ENCODE data around the gene NLRP9.

Gene NLRP9

GRCh38 chr19:55695511-55696290 lies 42.5 kb downstream of the NLRP9 start:
- Histone ChIP-seq H3K4me2 (no peak overlapping the region), H3K36me3 (peaks cover 93% of the 10 kb centered on the region), H3K27ac (no peak overlapping the region), H4K20me1 (peaks cover 27% of the 10 kb centered on the region), H3K4me1 (no peaks in the 10 kb centered on the region), H3K9ac (no peak overlapping the region), H3K9me3 (no peaks in the 10 kb centered on the region), H3K27me3 (no peaks in the 10 kb centered on the region), H3K4me3 (no peak overlapping the region)
- no peak for TF ChIP-seq Cebpa-rat (IDR thresholded peaks at IDR 0.05)

- Histone ChIP-seq H3K27me3 (no peaks in the 10 kb centered on the region), H3K9me3 (no peaks in the 10 kb centered on the region), H3K9ac (no peak overlapping the region), H3K4me3 (no peak overlapping the region), H4K20me1 (peaks cover 36% of the 10 kb centered on the region), H3K27ac (no peak overlapping the region), H3K4me1 (peaks cover 6% of the 10 kb centered on the region), H3K4me2 (no peak overlapping the region), H3K36me3 (peaks cover 94% of the 10 kb centered on the region)
- no peak for TF ChIP-seq Cebpa-rat (IDR thresholded peaks at IDR 0.05)
Measured at GRCh38 chr19:55694656-55695491, 43.3 kb downstream of the NLRP9 start.

GRCh38 chr19:55694241-55694655 lies 44.0 kb downstream of the NLRP9 start:
- H3K27me3 ChIP-seq: no peaks in the 10 kb centered on the region
- H3K4me1 ChIP-seq: peaks cover 12% of the 10 kb centered on the region
- no peaks in the 10 kb centered on the region for H3K9me3 ChIP-seq
- no peak overlapping the region for H3K9ac ChIP-seq
- peaks cover 96% of the 10 kb centered on the region for H3K36me3 ChIP-seq
- H3K4me3 ChIP-seq: no peak overlapping the region
- H3K27ac ChIP-seq: no peak overlapping the region
- TF ChIP-seq Cebpa-rat (IDR thresholded peaks at IDR 0.05): no peak
- peaks cover 42% of the 10 kb centered on the region for H4K20me1 ChIP-seq
- no peak overlapping the region for H3K4me2 ChIP-seq

GRCh38 chr19:55693336-55693974 lies 44.7 kb downstream of the NLRP9 start:
- H3K27me3 ChIP-seq: no peaks in the 10 kb centered on the region

GRCh38 chr19:55692681-55693081 lies 45.5 kb downstream of the NLRP9 start:
- Histone ChIP-seq H3K4me2 (no peak overlapping the region), H3K4me1 (peaks cover 28% of the 10 kb centered on the region), H4K20me1 (peaks cover 58% of the 10 kb centered on the region), H3K4me3 (no peak overlapping the region), H3K27me3 (no peaks in the 10 kb centered on the region), H3K9me3 (no peaks in the 10 kb centered on the region), H3K9ac (no peak overlapping the region), H3K27ac (no peak overlapping the region), H3K36me3 (peaks cover 97% of the 10 kb centered on the region)
- TF ChIP-seq Cebpa-rat (IDR thresholded peaks at IDR 0.05): no peak

More at GRCh38 chr19:55693336-55693974, 44.7 kb downstream of the NLRP9 start:
- H3K4me1 ChIP-seq: peaks cover 20% of the 10 kb centered on the region
- peaks cover 50% of the 10 kb centered on the region for H4K20me1 ChIP-seq
- no peaks in the 10 kb centered on the region for H3K9me3 ChIP-seq
- H3K4me2 ChIP-seq: no peak overlapping the region
- no peak overlapping the region for H3K27ac ChIP-seq
- peaks cover 96% of the 10 kb centered on the region for H3K36me3 ChIP-seq
- H3K9ac ChIP-seq: no peak overlapping the region
- TF ChIP-seq Cebpa-rat (IDR thresholded peaks at IDR 0.05): no peak
- no peak overlapping the region for H3K4me3 ChIP-seq

GRCh38 chr19:55691561-55692481 lies 46.4 kb downstream of the NLRP9 start:
- H3K4me2 ChIP-seq: no peak overlapping the region
- H3K9me3 ChIP-seq: no peaks in the 10 kb centered on the region
- no peaks in the 10 kb centered on the region for H3K27me3 ChIP-seq
- H3K9ac ChIP-seq: no peak overlapping the region
- peaks cover 97% of the 10 kb centered on the region for H3K36me3 ChIP-seq
- no peak for TF ChIP-seq Cebpa-rat (IDR thresholded peaks at IDR 0.05)
- H3K4me3 ChIP-seq: no peak overlapping the region
- H4K20me1 ChIP-seq: peaks cover 60% of the 10 kb centered on the region
- H3K27ac ChIP-seq: no peak overlapping the region
- H3K4me1 ChIP-seq: peaks cover 36% of the 10 kb centered on the region

GRCh38 chr19:55690769-55691545 lies 47.2 kb downstream of the NLRP9 start:
- Histone ChIP-seq H3K9me3 (no peaks in the 10 kb centered on the region), H3K27ac (no peak overlapping the region), H3K4me3 (no peak overlapping the region), H3K36me3 (peaks cover 97% of the 10 kb centered on the region), H3K9ac (no peak overlapping the region), H3K4me2 (no peak overlapping the region), H4K20me1 (peaks cover 60% of the 10 kb centered on the region), H3K4me1 (peaks cover 36% of the 10 kb centered on the region), H3K27me3 (no peaks in the 10 kb centered on the region)
- no peak for TF ChIP-seq Cebpa-rat (IDR thresholded peaks at IDR 0.05)

GRCh38 chr19:55690109-55690768 lies 48.0 kb downstream of the NLRP9 start:
- Histone ChIP-seq H3K27ac (peak overlapping the region; percentile 44), H3K9me3 (no peaks in the 10 kb centered on the region), H3K4me3 (no peak overlapping the region), H3K27me3 (no peaks in the 10 kb centered on the region), H4K20me1 (peaks cover 68% of the 10 kb centered on the region), H3K4me2 (peak overlapping the region; percentile 34), H3K9ac (0 out of 2 replicates have a peak overlapping the region, but pooled peaks have one; percentile 15), H3K36me3 (peaks cover 97% of the 10 kb centered on the region), H3K4me1 (peaks cover 36% of the 10 kb centered on the region)
- no peak for TF ChIP-seq Cebpa-rat (IDR thresholded peaks at IDR 0.05)
